Heart left ventricle (tissue), 13 donors: ENCODE measurements around the gene ARL4C.

ENCODE experiments used
- POLR2A ChIP-seq, 2 donors: fragments of 450-650 bp; IDR thresholded peaks; one replicate each; pipeline ENCODE4 v1.6.1; 2017; ENCODE audit warnings: antibody characterized with exemption in 2 of 2, mild to moderate bottlenecking in 2 of 2, moderate library complexity in 2 of 2
- TF ChIP-seq, protein P1 (sequence below), 12 donors: fragments of 200-600 bp; sonication (generic) in 4 of 12; IDR thresholded peaks; one replicate each; pipeline versions ENCODE4 v1.5.0 to v1.8.0; 2018 to 2022; ENCODE audit warnings: antibody characterized with exemption in 12 of 12, mild to moderate bottlenecking in 5 of 12
- donor health status: ischemic (EF 13 %, LVEDD 7.1; RV severe dilation, severe dysfunction).
- donor health status: DM: no; HTN: yes; CAD: no.
- donor health status: DM: no; HTN: no; CAD: no.
- donor health status: ischemic (EF 25% LVEDD 6.9; RV normal size, moderate dysfunction).
- donor health status: ischemic (EF 25% LVEDD 5.7; RV mildly dilated, moderate dysfunction).
- donor health status: ischemic (EF 35%, LVEDD 5.7; RV mildly dilated, moderate dysfunction).
- donor health status: nonischemic (EF 11% LVEDD 7.7; RV severe dilation, severe dysfunction).
- donor health status: DM: yes; HTN: yes; CAD: no.
- donor health status: PGD.
- donor health status: ischemic (EF 29% LVEDD 5.4; RV normal size, mild dysfunction).
- donor health status: nonischemic (EF 23%, LVEDD 6.1; RV moderate dilation, normal function).

GRCh38 chr2:234491281-234491680, 5.6 kb downstream of the ARL4C start:
- TF ChIP-seq, protein P1, sequence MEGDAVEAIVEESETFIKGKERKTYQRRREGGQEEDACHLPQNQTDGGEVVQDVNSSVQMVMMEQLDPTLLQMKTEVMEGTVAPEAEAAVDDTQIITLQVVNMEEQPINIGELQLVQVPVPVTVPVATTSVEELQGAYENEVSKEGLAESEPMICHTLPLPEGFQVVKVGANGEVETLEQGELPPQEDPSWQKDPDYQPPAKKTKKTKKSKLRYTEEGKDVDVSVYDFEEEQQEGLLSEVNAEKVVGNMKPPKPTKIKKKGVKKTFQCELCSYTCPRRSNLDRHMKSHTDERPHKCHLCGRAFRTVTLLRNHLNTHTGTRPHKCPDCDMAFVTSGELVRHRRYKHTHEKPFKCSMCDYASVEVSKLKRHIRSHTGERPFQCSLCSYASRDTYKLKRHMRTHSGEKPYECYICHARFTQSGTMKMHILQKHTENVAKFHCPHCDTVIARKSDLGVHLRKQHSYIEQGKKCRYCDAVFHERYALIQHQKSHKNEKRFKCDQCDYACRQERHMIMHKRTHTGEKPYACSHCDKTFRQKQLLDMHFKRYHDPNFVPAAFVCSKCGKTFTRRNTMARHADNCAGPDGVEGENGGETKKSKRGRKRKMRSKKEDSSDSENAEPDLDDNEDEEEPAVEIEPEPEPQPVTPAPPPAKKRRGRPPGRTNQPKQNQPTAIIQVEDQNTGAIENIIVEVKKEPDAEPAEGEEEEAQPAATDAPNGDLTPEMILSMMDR (IDR thresholded peaks at IDR 0.05), result no peak
- no peak for TF ChIP-seq POLR2A (IDR thresholded peaks at IDR 0.05)
